Esophagus squamous epithelium (tissue), 4 donors: ENCODE measurements around the gene FJX1.

Source experiments
- CTCF ChIP-seq, 6 experiments: fragments of 450-650 bp in 4 of 6; fragments of 200-600 bp in 2 of 6; sonication (generic) in 2 of 6; IDR thresholded peaks; one replicate each; pipeline ENCODE4 v1.5.1; 2016 to 2019; ENCODE audit warnings: antibody characterized with exemption in 6 of 6, mild to moderate bottlenecking in 4 of 6, moderate library complexity in 4 of 6
- POLR2A ChIP-seq, 4 donors: fragments of 450-650 bp; IDR thresholded peaks; one replicate each; pipeline ENCODE4 v1.6.1; 2017; ENCODE audit warnings: antibody characterized with exemption in 4 of 4, mild to moderate bottlenecking in 4 of 4, moderate library complexity in 3 of 4

- TF ChIP-seq POLR2A (IDR thresholded peaks at IDR 0.05) (no peak), CTCF (IDR thresholded peaks at IDR 0.05) (no peak)
These were observed 23.1 kb downstream of the FJX1 start for GRCh38 chr11:35641171-35641897.
